ES-I3 (cell line): ENCODE data around the gene PTN.
"Not testable (repeated sequence)": the region's sequence is repeated elsewhere in the genome, so short reads cannot be mapped to it uniquely, and the experiment has no call there.

Experiments
- H3K36me3 ChIP-seq: 2 replicates; pipeline ENCODE4 v1.6.1; 2013; ENCODE audit warnings: mild to moderate bottlenecking, low read length, control low read depth, moderate library complexity; ENCODE audit not compliant: insufficient read depth
- H3K4me1 ChIP-seq: 2 replicates; pipeline ENCODE4 v1.6.1; 2013; ENCODE audit warnings: mild to moderate bottlenecking, control low read depth, low read length; ENCODE audit not compliant: insufficient read depth
- H3K9ac ChIP-seq: 2 replicates; pipeline ENCODE4 v1.6.1; 2013; ENCODE audit warnings: low read depth, mild to moderate bottlenecking, low read length, moderate library complexity
- H3K9me3 ChIP-seq: 2 replicates; pipeline ENCODE4 v1.6.1; 2013; ENCODE audit warnings: mild to moderate bottlenecking, low read length, moderate library complexity; ENCODE audit not compliant: control insufficient read depth, insufficient read depth

PTN gene

DNA sequence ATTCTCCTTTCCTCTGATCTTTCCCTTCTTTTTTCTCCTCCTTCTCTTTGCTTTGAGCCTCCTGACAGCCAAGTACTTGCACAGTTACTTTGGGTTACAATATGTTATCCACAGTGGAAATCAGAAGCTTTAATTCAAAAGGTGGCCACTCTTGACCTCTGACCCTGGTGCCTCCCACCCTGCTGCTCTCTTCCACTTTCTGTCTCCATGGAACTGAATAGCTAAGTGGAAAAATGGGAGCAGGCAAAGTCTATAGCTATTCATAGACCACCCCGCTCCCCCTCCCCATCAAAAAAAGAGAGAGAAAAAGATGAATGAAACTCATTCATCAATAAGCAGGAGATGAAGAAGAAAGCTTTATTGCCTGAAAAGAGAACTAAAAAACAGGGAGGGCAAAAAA lies 39.4 kb downstream of the PTN start:
- H3K36me3 ChIP-seq: no peaks in the 10 kb centered on the region

DNA sequence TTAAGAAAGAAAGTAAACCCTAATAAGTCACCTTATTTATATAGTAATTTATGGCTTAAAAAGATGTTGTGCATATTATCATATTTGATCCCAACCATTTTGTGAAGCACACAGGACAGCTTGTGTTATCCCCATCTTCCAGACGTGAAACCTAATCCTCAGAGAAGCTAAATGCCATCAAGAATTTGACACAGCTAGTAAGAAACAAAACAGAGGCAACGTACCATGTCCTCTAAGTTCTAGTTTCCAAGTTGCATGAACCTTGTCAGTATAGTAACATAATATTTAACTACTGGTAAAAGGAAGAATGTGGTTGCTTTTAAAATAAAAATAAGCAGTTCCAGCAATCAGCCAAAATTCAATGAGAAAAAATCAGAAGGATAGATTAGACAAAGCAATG lies 41.5 kb downstream of the PTN start:
- no peaks in the 10 kb centered on the region for H3K9me3 ChIP-seq
- H3K4me1 ChIP-seq: 0 out of 2 replicates have a peak, but pooled peaks cover 7% of the 10 kb centered on the region
- no peaks in the 10 kb centered on the region for H3K36me3 ChIP-seq
- no peak overlapping the region for H3K9ac ChIP-seq

More for the DNA sequence above, 39.4 kb downstream of the PTN start:
- Histone ChIP-seq H3K4me1 (0 out of 2 replicates have a peak, but pooled peaks cover 7% of the 10 kb centered on the region), H3K9me3 (no peaks in the 10 kb centered on the region), H3K9ac (no peak overlapping the region)

DNA sequence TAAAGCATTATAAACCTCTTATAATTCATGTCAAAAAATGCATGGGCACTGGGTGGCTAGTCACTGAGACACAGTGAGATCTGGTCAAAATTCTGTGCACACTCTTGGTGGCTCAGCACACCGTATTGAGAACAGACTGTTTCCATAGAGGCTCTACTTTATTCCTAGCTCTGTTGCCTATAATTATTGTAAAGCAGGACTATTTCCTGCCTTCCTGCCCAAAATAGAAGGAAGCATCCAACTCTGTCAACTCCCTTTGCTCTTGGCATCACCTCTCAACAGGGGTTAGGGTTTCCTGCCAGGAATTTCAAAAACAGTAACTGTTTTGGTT lies 45.1 kb downstream of the PTN start:
- H3K9ac ChIP-seq: no peak overlapping the region
- no peaks in the 10 kb centered on the region for H3K9me3 ChIP-seq

DNA sequence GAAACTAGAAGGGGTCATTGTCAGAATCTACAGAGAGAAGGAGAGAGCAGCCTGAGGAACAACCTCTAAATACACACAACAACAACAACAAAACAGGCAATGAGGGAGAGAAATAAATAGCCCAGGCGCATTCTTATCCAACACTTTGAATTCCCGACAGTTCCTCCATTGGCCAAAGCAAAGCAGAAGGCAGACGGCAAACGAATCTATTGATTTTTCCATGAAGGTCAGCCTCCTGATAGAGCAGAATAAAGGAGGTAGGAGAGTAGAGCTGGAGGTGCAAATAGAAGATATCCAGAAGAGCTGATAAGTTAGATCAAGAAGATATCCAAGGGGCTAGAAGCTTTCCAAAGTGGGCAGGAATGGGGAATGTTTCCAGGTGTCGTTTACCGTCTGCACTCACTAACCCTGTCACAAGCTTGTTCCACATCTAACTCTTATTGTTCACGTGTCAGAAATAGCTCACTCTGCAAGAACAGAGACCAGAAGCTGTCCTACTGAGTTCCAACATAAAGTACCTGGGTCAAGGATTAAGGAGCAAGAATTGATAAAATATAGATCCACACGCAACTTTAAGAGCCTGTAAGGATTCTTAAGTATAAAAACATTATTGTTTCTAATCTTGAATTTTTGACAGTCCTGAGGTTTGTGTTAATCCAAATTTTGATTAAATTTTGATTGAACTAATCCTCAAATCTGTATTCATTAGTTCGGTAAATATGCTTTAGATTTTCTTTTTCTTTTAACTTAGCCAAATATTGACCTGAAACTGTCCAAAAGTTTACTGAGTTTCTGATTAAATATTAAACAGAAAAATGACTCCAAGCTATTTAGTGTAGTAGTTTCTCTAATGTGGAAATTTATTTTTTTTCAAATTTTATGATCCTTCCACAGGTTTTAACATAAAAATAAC lies 45.7 kb downstream of the PTN start:
- H3K4me1 ChIP-seq: 0 out of 2 replicates have a peak, but pooled peaks cover 2% of the 10 kb centered on the region
- H3K36me3 ChIP-seq: no peaks in the 10 kb centered on the region
- H3K9ac ChIP-seq: no peak overlapping the region
- H3K9me3 ChIP-seq: no peaks in the 10 kb centered on the region

More for the DNA sequence above, 45.1 kb downstream of the PTN start:
- no peaks in the 10 kb centered on the region for H3K36me3 ChIP-seq
- H3K4me1 ChIP-seq: 0 out of 2 replicates have a peak, but pooled peaks cover 2% of the 10 kb centered on the region

DNA sequence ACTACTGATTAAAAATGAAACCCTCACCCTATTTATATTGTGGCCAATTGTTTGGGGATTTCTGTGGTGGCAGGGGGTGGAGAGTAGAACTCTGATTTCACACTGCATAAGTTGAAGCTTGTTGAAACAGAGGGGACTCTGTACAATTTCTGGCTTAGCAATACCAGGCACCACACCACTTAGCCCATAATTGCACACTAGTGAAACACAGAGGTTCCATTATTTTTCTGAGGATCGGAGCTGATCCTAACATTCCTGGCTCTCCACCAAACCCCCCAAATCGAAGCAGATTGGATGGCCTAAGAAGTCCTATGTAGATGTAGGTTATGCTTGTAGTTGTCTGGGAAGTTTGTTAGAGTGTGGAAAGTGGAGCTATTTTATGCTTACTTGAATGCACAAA lies 47.0 kb downstream of the PTN start:
- Histone ChIP-seq H3K36me3 (no peaks in the 10 kb centered on the region), H3K4me1 (0 out of 2 replicates have a peak, but pooled peaks cover 2% of the 10 kb centered on the region), H3K9me3 (no peaks in the 10 kb centered on the region), H3K9ac (no peak overlapping the region)

DNA sequence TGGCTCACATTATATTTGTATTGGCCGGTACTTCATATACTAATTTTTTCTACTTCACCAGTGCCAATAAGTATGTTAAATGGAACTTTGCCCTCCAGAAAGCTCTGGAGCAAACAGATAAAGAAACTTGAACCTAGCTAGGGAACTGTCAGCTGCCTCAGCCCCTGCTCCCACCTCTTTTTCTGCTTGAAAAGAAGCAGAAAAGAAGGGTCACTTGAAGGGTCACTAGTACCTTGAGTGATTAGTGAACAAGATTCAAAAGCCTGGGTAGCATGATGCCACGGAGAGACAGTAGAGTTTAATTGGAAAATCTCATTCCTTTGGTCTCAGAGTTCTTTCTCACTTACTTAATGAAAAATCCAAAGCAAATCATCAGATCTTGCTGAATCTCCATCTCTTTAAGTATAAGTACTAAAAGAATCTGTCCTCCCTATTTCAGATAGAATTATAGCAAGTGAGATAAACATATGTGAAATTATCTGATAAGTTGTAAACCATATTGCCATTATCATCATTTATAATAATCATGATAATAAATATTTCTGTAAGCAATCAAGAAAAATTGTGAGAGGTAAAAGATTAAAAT lies 47.7 kb downstream of the PTN start:
- Histone ChIP-seq H3K9me3 (no peaks in the 10 kb centered on the region), H3K4me1 (0 out of 2 replicates have a peak, but pooled peaks cover 2% of the 10 kb centered on the region), H3K9ac (no peak overlapping the region), H3K36me3 (no peaks in the 10 kb centered on the region)

DNA sequence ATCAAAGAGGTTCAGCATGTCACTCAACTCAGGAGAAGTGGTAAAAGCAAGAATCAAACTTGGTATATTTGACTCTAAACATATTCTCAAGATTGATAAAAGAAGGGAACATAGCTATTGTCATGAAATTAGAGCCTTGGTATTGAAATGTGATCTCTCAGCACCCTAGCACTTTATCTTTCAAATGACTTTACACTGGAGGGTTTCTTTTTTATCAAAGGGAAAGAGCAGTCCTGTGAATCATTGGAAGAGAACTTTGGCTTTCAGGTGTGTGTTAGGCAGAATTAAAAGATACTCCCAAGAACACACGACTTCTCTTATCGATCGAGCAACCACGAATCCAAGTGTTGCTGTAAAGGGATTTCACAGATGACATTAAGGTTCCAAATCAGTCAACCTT lies 54.4 kb downstream of the PTN start:
- no peaks in the 10 kb centered on the region for H3K36me3 ChIP-seq
- H3K4me1 ChIP-seq: 0 out of 2 replicates have a peak, but pooled peaks cover 4% of the 10 kb centered on the region
- H3K9me3 ChIP-seq: peaks cover 4% of the 10 kb centered on the region; the same call in 1 of the 2 replicates
- no peak overlapping the region for H3K9ac ChIP-seq

DNA sequence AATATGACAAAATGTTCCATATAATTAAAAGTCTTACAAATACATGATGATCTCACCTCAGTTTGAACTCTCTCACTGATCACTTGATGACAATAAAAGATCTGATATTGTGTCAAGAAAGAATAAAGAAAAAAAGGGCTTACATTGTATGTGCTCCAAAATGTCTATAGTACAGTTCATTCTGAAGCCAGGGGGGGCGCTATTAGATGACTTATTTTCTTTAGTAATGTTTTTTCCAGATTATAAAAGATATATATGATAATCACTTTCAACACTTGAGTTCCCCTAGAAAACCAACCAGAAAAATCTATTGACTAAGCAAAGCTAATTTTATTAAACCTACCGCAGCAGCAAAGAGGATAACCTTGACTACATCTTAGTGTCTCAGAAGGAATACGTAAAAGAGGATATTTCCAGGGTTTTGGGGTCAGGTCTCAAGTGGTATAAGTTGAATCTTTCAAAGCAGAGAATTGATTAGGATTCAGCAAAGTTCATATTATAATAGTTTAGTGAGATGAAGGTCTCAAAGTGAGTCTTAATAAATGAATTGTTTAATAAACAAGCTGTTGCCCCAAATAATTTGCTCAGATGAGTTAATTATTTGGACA lies 55.8 kb downstream of the PTN start:
- H3K36me3 ChIP-seq: no peaks in the 10 kb centered on the region
- no peak overlapping the region for H3K9ac ChIP-seq
- H3K9me3 ChIP-seq: peaks cover 4% of the 10 kb centered on the region; the same call in 1 of the 2 replicates
- H3K4me1 ChIP-seq: 0 out of 2 replicates have a peak, but pooled peaks cover 4% of the 10 kb centered on the region

DNA sequence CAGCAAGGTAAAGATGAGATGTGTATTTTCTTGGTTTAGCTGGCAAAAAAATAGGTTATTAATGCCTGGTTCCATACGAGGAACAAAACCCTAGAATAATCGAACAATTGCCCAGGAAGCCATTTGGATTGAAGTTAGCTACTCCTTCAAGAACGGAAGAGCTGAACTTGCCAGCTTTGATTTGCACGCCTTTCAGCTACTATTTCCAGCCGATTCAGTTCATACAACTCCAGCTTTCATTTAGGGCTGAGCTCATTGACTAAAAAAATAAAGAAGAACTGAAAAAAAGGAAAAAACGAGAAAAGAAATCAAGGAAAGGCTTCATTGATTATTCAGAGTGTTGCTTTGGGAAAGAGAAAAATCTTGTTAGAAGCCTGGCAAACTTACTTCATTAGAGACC lies 60.4 kb downstream of the PTN start:
- no peaks in the 10 kb centered on the region for H3K4me1 ChIP-seq
- H3K9ac ChIP-seq: no peak overlapping the region
- H3K36me3 ChIP-seq: no peaks in the 10 kb centered on the region
- H3K9me3 ChIP-seq: no peaks in the 10 kb centered on the region

DNA sequence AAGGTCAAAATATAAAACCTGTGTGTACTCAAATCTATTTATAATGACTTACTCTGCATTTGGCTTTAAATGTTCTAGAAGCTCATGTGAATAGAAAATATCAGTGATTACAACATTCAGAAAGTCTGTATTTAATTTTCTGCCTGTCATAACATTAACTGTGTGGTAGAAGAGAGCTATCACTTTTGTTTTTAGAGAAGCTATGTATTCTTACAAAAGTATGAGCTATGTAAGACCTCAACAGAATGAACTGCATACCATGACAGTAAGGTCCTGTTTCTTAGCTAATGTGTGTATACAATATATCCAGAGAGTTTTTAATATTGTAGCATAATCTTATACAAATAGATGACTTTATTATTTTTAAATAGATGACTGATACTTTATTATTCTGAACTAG lies 61.5 kb downstream of the PTN start:
- Histone ChIP-seq H3K9me3 (no peaks in the 10 kb centered on the region), H3K36me3 (no peaks in the 10 kb centered on the region), H3K4me1 (no peaks in the 10 kb centered on the region), H3K9ac (no peak overlapping the region)

DNA sequence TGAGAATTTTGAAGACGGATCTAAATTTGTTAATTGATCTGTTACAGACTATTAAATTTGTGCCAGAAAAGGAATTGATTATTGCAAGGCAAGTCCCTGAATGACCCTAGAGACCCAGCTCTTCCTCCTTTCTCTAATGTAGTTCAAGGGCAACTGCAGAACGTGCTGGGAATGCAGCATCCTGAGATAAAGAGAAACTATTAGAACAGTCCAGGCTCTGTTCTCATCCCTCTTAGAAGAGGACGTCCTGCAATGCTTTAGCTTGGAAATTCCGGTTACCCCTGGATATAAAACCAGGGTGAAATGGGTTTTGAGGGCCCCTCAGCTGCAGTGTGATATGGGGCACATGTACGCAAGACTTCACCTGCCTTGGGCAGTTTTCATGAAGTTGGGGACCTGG lies 67.3 kb downstream of the PTN start:
- Histone ChIP-seq H3K36me3 (no peaks in the 10 kb centered on the region), H3K9ac (no peak overlapping the region), H3K4me1 (no peaks in the 10 kb centered on the region), H3K9me3 (no peaks in the 10 kb centered on the region)

DNA sequence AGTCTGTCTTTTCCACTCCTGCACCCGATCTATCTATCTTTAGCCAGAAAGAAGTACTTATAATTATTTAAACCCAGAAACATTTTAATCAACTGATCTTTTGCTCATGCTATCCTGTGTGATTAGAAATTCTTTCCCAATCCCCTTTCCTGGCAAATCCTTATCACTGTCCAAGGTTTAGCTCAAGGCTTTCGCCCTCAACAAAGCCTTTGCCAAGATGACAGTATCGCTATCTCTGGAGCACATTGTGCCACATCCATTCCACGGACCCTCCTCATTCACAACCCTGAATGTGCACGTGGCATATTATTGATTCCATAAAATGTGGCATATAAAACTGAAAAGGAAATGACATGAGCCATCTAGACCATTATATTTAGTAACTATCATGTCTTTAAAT lies 71.3 kb downstream of the PTN start:
- Histone ChIP-seq H3K9ac (no peak overlapping the region), H3K9me3 (no peaks in the 10 kb centered on the region), H3K4me1 (no peaks in the 10 kb centered on the region), H3K36me3 (no peaks in the 10 kb centered on the region)

DNA sequence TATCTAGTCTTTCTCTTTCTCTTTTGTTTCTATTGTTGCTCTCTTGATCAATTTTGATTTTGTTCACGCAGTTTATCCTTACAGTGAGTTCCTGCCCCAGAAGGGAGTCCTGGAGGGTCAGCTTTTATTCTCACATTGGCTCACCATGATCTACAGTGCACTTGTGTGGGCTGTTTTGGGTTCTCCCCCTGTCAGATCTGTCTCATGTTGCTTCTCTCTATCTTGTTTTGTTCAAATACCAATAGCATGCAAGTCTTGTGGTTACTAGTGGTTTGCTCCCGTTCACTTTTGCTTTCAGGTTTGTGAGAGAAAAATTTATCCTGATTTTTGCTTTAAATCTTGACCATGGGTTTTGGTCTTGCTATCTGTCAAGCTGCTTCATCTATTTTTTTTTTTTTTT lies 74.3 kb downstream of the PTN start:
- H3K9me3 ChIP-seq: no peaks in the 10 kb centered on the region
- no peak overlapping the region for H3K9ac ChIP-seq
- no peaks in the 10 kb centered on the region for H3K36me3 ChIP-seq
- no peaks in the 10 kb centered on the region for H3K4me1 ChIP-seq

DNA sequence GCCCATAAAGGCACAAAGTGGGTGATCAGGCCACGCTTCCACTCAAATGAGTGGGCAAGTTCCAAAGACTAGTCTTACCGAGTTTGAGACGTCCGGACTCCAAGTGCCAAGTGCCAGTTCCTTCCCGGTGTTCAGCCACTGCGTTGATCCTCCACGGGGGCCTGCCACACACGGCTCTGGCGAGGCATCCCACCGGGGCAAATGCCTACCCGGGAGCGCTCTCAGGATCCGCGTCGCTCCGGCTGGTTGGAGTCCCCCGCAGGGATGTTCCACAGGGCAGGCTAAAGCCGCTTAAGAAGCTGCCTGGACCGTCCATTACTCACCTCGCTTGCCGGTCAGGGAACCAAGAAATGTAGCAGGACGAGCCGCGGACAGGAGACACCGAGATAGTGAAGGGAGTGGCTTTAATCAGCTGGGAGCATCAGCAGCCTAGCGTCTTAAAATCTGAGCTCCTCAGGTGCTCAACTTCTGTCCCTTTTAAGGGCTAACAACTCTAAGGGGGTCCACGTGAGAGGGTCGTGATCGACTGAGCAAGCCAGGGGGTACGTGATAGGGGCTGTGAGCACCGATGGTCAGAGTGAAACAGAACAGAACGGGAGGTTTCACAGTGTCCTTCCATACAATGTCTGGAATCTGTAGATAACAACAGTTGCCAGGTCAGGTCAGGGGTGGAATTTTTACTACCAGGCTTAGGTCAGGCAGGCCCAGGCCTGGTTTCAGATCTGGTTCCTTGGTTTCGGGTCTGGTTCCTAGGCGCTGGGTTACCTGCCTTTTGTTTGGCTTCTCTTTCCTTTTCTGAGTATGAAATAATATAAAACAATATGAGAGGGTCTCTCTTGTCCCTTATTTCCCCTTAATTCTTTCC lies 75.3 kb downstream of the PTN start:
- H3K9ac ChIP-seq, H3K36me3 ChIP-seq, H3K9me3 ChIP-seq, H3K4me1 ChIP-seq: not testable (repeated sequence)
